Upper lobe of right lung (tissue), 1 donor: Measurements from ENCODE around the gene SMIM35. TPM values are rescaled to one million over a fixed set of nuclear protein-coding genes. Genes with fewer than 3 reads are reported as not detected.

ENCODE experiments used
- ATAC-seq: fragments of 200-7000 bp; cut with Tn5 transposase; one replicate; pipeline ENCODE4 v1.9.1; 2020; ENCODE audit warnings: mild to moderate bottlenecking, moderate library complexity
- DNase-seq: peaks from one replicate; pipeline ENCODE4 v3.0.0-alpha.2; 2020
- H3K27ac ChIP-seq: fragments of 200-600 bp; one replicate; pipeline ENCODE4 v1.8.0; 2022
- H3K27me3 ChIP-seq: fragments of 200-600 bp; one replicate; pipeline ENCODE4 v1.8.0; 2022; ENCODE audit warnings: mild to moderate bottlenecking
- H3K36me3 ChIP-seq: fragments of 200-600 bp; one replicate; pipeline ENCODE4 v1.8.0; 2022
- H3K4me1 ChIP-seq: fragments of 200-600 bp; one replicate; pipeline ENCODE4 v1.8.0; 2022
- H3K4me3 ChIP-seq: fragments of 200-600 bp; one replicate; pipeline ENCODE4 v1.8.0; 2022; ENCODE audit warnings: mild to moderate bottlenecking
- H3K9me3 ChIP-seq: fragments of 200-600 bp; one replicate; pipeline ENCODE4 v1.8.0; 2022
- intact Hi-C: fragments of 100-400 bp; cut with DNase I; formaldehyde crosslinking; loops from one replicate; pipeline ENCODE4 v1.11.0; 2022
- total RNA-seq: library from RNA; stranded (reverse); fragmentation: NEBNext Ultra II Directional; extraction: Animal tissue kit (Norgen Biotek cat#: 25700); gene quantifications from one replicate; pipeline ENCODE4 v1.2.1, GENCODE V29; 2021
- TF ChIP-seq, protein P1 (sequence below): fragments of 200-600 bp; IDR thresholded peaks from one replicate; pipeline ENCODE4 v1.8.0; 2022; ENCODE audit warnings: antibody characterized with exemption
- donor health status: DM: no; HTN: yes; CAD: no; lungs with severe emphysema.

Gene SMIM35
- total RNA-seq, 1 donor from 2014 or later, result not detected

DNA sequence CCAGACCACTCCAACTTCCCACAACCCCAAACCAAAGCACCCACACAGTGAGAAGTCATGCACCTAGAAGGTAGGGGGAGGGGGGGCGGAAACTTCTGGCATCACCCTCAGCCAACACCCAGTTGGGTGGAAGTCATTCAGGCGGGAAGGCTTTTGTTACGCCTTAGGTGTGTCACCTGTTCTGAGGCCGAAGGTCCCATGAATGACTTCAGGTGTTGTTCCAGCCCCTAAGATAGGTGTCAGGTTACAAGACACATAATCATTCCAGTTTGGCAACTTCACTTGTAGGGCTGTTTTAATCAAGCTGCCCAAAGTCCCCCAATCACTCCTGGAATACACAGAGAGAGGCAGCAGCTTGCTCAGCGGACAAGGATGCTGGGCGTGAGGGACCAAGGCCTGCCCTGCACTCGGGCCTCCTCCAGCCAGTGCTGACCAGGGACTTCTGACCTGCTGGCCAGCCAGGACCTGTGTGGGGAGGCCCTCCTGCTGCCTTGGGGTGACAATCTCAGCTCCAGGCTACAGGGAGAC, 9.9 kb downstream of the SMIM35 start, which contains the start of gene TMPRSS4:
Gene TMPRSS4, plus strand, starts transcription at position 325 of the 528 bp plus-strand sequence. CDS start 225 bp downstream, outside the sequence.
- Histone ChIP-seq H3K9me3 (no peaks in the 10 kb centered on the region), H3K36me3 (no peaks in the 10 kb centered on the region), H3K4me3 (no peak within 1 kb of the TSS), H3K4me1 (no peaks in the 10 kb centered on the region), H3K27ac (no peak within 1 kb of the TSS), H3K27me3 (peaks cover 4% of the 10 kb centered on the region)
- intact Hi-C loops, result no loop called here
- TF ChIP-seq, protein P1, sequence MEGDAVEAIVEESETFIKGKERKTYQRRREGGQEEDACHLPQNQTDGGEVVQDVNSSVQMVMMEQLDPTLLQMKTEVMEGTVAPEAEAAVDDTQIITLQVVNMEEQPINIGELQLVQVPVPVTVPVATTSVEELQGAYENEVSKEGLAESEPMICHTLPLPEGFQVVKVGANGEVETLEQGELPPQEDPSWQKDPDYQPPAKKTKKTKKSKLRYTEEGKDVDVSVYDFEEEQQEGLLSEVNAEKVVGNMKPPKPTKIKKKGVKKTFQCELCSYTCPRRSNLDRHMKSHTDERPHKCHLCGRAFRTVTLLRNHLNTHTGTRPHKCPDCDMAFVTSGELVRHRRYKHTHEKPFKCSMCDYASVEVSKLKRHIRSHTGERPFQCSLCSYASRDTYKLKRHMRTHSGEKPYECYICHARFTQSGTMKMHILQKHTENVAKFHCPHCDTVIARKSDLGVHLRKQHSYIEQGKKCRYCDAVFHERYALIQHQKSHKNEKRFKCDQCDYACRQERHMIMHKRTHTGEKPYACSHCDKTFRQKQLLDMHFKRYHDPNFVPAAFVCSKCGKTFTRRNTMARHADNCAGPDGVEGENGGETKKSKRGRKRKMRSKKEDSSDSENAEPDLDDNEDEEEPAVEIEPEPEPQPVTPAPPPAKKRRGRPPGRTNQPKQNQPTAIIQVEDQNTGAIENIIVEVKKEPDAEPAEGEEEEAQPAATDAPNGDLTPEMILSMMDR, result no peak
- ATAC-seq (peak; percentile 61), DNase-seq (no peak)

DNA sequence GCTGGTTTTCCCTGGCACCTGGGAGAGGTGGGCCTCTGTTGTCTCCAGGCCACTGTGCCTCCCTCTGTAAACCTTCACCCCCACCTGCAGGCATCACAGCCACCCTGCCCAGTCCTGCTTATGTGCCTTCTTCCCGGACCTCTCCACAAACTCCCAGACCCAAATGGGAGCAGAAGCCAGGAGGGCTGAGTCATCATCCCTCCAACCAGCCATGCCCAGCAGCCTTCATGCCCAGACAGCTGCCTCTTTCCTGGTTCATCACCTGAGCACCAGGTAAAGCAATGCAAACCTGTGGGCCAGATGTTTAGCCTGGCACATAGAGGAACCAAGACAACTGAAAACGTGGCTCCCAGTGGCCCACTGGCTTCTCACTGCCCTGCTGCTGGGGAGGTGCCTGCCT, 12.0 kb downstream of the SMIM35 start:
- intact Hi-C loops, result no loop called here
- Histone ChIP-seq H3K4me3 (no peak overlapping the region), H3K9me3 (no peaks in the 10 kb centered on the region), H3K27ac (no peak overlapping the region), H3K4me1 (no peaks in the 10 kb centered on the region), H3K36me3 (no peaks in the 10 kb centered on the region), H3K27me3 (peaks cover 4% of the 10 kb centered on the region)
- DNase-seq, result no peak
- TF ChIP-seq, protein P1, result no peak
- ATAC-seq, result no peak

DNA sequence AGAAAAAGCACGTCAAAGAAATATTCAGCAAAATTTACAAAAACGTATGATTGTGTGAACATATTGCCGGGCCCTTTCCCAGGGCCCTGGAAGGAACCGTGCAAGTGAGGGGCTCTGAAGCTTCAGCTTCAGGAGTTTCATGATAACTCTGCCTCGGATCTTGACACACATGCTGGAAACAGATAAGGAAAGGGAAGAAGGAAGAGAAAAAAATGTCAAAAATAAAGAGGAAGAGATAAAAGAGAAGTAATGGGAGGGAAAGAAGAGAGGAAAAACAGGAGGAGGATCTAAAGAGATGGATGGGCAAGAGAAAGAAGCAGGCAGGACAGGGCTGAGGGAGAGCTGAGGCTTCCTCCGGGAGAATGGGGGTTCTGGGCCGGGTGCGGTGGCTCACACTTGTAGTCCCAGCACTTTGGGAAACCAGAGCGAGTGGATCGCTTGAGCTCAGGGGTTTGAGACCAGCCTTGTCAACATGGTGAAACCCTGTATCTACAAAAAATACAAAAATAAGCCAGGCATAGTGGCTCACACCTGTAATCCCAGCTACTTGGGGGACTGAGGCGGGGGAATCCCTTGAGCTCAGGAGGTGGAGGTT, 12.6 kb downstream of the SMIM35 start:
- Histone ChIP-seq H3K4me3 (no peak overlapping the region), H3K4me1 (no peaks in the 10 kb centered on the region), H3K36me3 (no peaks in the 10 kb centered on the region), H3K27ac (no peak overlapping the region), H3K27me3 (peaks cover 4% of the 10 kb centered on the region), H3K9me3 (no peaks in the 10 kb centered on the region)
- intact Hi-C loops, result no loop called here
- DNase-seq (no peak), ATAC-seq (no peak)
- TF ChIP-seq, protein P1, result no peak

DNA sequence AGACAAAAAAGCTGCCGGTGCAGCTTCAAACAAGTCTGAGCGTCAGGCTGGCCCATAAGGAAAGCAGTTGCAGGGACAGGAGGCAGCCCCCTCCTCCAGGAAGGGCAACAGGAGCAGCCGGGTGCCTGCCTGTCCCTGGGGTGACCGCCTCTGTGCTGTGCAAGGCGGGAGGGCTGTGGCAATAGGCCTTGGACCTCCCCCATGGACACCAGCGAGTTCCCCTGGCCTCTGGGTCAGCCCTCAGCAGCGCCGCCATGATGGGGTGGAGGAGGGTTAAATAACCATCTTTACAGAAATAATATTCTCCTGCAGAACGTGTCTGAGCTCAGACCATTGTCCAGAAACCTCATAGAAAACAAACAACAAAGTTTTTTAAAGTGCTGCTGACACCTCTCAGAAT, 13.2 kb downstream of the SMIM35 start:
- H3K36me3 ChIP-seq, result no peaks in the 10 kb centered on the region
- H3K9me3 ChIP-seq, result no peaks in the 10 kb centered on the region
- H3K4me3 ChIP-seq, result no peak overlapping the region
- no peaks in the 10 kb centered on the region for H3K4me1 ChIP-seq
- intact Hi-C loops, result no loop called here
- no peak for DNase-seq
- peaks cover 4% of the 10 kb centered on the region for H3K27me3 ChIP-seq
- TF ChIP-seq, protein P1, result no peak
- no peak overlapping the region for H3K27ac ChIP-seq
- ATAC-seq, result no peak

DNA sequence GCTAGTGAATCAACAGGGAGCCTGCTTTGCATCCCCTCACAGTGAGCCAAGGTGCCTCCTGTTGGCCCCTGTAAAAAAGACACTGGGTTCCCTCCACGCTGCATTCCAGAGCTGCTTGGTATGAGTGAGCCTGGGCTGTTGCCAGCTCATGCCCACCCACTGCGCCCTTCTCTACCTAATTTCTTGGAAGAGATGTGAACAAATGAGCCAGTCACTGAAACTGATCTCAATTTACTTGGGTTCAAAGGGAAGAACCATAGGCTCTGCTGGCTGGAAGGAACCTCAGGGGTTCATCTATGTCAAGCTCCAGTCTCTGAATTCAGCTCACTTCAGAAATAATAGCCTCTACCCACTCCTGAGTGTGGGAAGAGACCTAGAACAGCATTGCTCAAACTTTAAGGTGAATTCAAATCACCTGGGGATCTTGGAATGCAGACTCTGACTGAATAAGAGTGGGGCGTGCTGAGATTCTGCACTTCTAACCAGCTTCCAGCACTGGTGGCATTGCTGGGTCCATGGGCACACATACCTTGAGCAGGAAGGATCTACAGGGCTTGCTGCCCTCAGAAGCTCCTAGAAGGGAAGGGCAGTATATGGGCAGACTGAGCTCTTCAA, 15.2 kb downstream of the SMIM35 start:
- intact Hi-C loops, result no loop called here
- Histone ChIP-seq H3K27ac (no peak overlapping the region), H3K4me3 (no peak overlapping the region), H3K36me3 (no peaks in the 10 kb centered on the region), H3K4me1 (no peaks in the 10 kb centered on the region), H3K9me3 (no peaks in the 10 kb centered on the region), H3K27me3 (no peaks in the 10 kb centered on the region)
- ATAC-seq (no peak), DNase-seq (no peak)
- TF ChIP-seq, protein P1, result no peak
